ENCODE measurements around the gene EFCAB5.

GRCh38 chr17:29972277-29972676 is 30.8 kb downstream of the EFCAB5 start:
- no peak for TF ChIP-seq POLR2A (IDR thresholded peaks at IDR 0.05)
- no peak for TF ChIP-seq CTCF (IDR thresholded peaks at IDR 0.05)

Data from adrenal gland (tissue), 5 donors.